ENCODE results near the gene NSRP1. TPM values are rescaled to one million over a fixed set of nuclear protein-coding genes. Genes with fewer than 3 reads are reported as not detected.

NSRP1 gene
- total and polyA plus RNA-seq, 2 of the 13 experiments (the other 11 are each of a cell fraction or from before 2014, with no cell fraction given) = 7.0 to 14.3 TPM

DNA sequence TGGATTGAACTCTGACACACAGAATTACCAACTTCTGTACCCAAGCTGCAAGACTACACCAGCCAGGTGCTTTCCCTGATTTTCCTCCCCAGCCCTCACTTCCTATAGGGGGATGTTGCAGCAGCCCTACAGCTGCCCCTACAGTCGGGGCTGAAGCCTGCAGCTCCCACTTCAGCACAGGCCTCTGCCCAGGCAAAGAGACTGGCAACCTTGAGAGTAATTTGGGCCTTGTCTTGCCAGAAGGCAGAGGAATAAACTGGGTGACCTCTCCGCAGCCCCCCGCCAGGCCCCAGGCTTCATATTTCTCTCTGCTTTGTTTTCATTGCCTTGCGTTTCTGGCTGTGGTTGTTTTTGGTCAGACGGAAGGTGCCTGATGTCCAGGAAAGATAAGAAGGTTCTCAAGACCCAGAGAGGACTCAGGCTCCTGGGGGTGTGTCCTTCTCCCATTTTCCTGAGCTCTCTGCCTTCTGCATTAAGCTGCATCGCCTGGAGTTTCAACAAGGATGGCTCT is 86.9 kb downstream of the NSRP1 start:
- Histone ChIP-seq H3K36me3 (replicated peaks in 1 of 2; ENCODE audit: control insufficient read depth in 1 of 2, insufficient read depth in 2 of 2, low read length in 2 of 2) (no peaks in the 10 kb centered on the region; a peak in 1 of 5 replicates), H3K27me3 (ENCODE audit: control insufficient read depth in 1 of 2, insufficient read depth in 2 of 2, low read length in 2 of 2) (no peaks in the 10 kb centered on the region), H3K9ac (ENCODE audit: insufficient read depth, low read depth, low read length) (no peak overlapping the region), H3K9me3 (ENCODE audit: low read length) (no peaks in the 10 kb centered on the region), H3K4me2 (ENCODE audit: low read depth, low read length) (no peak overlapping the region), H4K20me1 (ENCODE audit: insufficient read depth, low read length) (no peaks in the 10 kb centered on the region), H2AFZ (ENCODE audit: low read length) (no peak overlapping the region), H3K79me2 (ENCODE audit: insufficient read depth, low read length) (no peaks in the 10 kb centered on the region), H3K27ac (ENCODE audit: extremely low read length, insufficient read depth, low read length) (no peak overlapping the region), H3K4me3 (replicated peaks in 1 of 3; ENCODE audit: insufficient read depth in 1 of 3, low read depth in 2 of 3, low read length in 3 of 3) (no peak overlapping the region), H3K4me1 (ENCODE audit: insufficient read depth, low read length) (no peaks in the 10 kb centered on the region)
- peak; percentile 49 for ATAC-seq
- in situ Hi-C loops (cut with HindIII; ENCODE audit: extremely low pct_ligation_motif_present, low pct_unique_long_range_greater_than_20kb) = no loop called here
- BruUV-seq (replicated peaks) = no TSS peak
- intact Hi-C loops (cut with micrococcal nuclease; ENCODE audit: unreplicated experiment) = no loop called here
- TF ChIP-seq, protein P1, sequence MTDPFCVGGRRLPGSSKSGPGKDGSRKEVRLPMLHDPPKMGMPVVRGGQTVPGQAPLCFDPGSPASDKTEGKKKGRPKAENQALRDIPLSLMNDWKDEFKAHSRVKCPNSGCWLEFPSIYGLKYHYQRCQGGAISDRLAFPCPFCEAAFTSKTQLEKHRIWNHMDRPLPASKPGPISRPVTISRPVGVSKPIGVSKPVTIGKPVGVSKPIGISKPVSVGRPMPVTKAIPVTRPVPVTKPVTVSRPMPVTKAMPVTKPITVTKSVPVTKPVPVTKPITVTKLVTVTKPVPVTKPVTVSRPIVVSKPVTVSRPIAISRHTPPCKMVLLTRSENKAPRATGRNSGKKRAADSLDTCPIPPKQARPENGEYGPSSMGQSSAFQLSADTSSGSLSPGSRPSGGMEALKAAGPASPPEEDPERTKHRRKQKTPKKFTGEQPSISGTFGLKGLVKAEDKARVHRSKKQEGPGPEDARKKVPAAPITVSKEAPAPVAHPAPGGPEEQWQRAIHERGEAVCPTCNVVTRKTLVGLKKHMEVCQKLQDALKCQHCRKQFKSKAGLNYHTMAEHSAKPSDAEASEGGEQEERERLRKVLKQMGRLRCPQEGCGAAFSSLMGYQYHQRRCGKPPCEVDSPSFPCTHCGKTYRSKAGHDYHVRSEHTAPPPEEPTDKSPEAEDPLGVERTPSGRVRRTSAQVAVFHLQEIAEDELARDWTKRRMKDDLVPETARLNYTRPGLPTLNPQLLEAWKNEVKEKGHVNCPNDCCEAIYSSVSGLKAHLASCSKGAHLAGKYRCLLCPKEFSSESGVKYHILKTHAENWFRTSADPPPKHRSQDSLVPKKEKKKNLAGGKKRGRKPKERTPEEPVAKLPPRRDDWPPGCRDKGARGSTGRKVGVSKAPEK (CRISPR knock-in tag; IDR thresholded peaks at IDR 0.05; ENCODE audit: borderline replicate concordance) = no peak
- TF ChIP-seq TEAD2 (CRISPR knock-in tag; IDR thresholded peaks at IDR 0.05) (no peak), RAD21 (CRISPR knock-in tag; IDR thresholded peaks at IDR 0.05) (no peak), ZNF232 (CRISPR knock-in tag; IDR thresholded peaks at IDR 0.05; ENCODE audit: borderline replicate concordance) (no peak), FOSL1 (CRISPR knock-in tag; IDR thresholded peaks at IDR 0.05; ENCODE audit: borderline replicate concordance) (no peak), ZNF34 (CRISPR knock-in tag; IDR thresholded peaks at IDR 0.05; ENCODE audit: borderline replicate concordance) (no peak), POLR2AphosphoS2 (IDR thresholded peaks at IDR 0.05; ENCODE audit: low read depth, low read length) (no peak), ZFP41 (CRISPR knock-in tag; IDR thresholded peaks at IDR 0.05; ENCODE audit: borderline replicate concordance) (no peak), MAF1 (CRISPR knock-in tag; IDR thresholded peaks at IDR 0.05; ENCODE audit: borderline replicate concordance) (no peak), RFXANK (CRISPR knock-in tag; IDR thresholded peaks at IDR 0.05) (no peak)
- TF ChIP-seq, protein P2, sequence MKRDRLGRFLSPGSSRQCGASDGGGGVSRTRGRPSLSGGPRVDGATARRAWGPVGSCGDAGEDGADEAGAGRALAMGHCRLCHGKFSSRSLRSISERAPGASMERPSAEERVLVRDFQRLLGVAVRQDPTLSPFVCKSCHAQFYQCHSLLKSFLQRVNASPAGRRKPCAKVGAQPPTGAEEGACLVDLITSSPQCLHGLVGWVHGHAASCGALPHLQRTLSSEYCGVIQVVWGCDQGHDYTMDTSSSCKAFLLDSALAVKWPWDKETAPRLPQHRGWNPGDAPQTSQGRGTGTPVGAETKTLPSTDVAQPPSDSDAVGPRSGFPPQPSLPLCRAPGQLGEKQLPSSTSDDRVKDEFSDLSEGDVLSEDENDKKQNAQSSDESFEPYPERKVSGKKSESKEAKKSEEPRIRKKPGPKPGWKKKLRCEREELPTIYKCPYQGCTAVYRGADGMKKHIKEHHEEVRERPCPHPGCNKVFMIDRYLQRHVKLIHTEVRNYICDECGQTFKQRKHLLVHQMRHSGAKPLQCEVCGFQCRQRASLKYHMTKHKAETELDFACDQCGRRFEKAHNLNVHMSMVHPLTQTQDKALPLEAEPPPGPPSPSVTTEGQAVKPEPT (CRISPR knock-in tag; IDR thresholded peaks at IDR 0.05; ENCODE audit: low read depth) = no peak
- TF ChIP-seq, protein P3, sequence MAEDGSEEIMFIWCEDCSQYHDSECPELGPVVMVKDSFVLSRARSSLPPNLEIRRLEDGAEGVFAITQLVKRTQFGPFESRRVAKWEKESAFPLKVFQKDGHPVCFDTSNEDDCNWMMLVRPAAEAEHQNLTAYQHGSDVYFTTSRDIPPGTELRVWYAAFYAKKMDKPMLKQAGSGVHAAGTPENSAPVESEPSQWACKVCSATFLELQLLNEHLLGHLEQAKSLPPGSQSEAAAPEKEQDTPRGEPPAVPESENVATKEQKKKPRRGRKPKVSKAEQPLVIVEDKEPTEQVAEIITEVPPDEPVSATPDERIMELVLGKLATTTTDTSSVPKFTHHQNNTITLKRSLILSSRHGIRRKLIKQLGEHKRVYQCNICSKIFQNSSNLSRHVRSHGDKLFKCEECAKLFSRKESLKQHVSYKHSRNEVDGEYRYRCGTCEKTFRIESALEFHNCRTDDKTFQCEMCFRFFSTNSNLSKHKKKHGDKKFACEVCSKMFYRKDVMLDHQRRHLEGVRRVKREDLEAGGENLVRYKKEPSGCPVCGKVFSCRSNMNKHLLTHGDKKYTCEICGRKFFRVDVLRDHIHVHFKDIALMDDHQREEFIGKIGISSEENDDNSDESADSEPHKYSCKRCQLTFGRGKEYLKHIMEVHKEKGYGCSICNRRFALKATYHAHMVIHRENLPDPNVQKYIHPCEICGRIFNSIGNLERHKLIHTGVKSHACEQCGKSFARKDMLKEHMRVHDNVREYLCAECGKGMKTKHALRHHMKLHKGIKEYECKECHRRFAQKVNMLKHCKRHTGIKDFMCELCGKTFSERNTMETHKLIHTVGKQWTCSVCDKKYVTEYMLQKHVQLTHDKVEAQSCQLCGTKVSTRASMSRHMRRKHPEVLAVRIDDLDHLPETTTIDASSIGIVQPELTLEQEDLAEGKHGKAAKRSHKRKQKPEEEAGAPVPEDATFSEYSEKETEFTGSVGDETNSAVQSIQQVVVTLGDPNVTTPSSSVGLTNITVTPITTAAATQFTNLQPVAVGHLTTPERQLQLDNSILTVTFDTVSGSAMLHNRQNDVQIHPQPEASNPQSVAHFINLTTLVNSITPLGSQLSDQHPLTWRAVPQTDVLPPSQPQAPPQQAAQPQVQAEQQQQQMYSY (CRISPR knock-in tag; IDR thresholded peaks at IDR 0.05) = no peak
- TF ChIP-seq, protein P4, sequence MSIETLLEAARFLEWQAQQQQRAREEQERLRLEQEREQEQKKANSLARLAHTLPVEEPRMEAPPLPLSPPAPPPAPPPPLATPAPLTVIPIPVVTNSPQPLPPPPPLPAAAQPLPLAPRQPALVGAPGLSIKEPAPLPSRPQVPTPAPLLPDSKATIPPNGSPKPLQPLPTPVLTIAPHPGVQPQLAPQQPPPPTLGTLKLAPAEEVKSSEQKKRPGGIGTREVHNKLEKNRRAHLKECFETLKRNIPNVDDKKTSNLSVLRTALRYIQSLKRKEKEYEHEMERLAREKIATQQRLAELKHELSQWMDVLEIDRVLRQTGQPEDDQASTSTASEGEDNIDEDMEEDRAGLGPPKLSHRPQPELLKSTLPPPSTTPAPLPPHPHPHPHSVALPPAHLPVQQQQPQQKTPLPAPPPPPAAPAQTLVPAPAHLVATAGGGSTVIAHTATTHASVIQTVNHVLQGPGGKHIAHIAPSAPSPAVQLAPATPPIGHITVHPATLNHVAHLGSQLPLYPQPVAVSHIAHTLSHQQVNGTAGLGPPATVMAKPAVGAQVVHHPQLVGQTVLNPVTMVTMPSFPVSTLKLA (IDR thresholded peaks at IDR 0.05) = no peak
- WGBS (ENCODE audit: low lambda C conversion rate) = 94% methylated on average over 5 of the region's 6 CpGs
- CTCF ChIA-PET (ENCODE audit: low intra/inter-chr PET ratio, low total read pairs) = no interaction called here
- DNase-seq (ENCODE audit: low spot score) = no peak
- no peak for FAIRE-seq
- POLR2A ChIA-PET = interaction anchor here (1.7 kb wide), 1 partner anchor 19 kb away, joined by 5 read pairs; no protein-coding TSS in a partner anchor

Data from HepG2 (cell line).